ENCODE data around the gene TSPAN14. TPM values are rescaled to one million over a fixed set of nuclear protein-coding genes. Genes with fewer than 3 reads are reported as not detected.

Gene TSPAN14
- total and polyA plus RNA-seq, 4 donors: 19.9 to 36.8 (median 27.3) TPM

DNA sequence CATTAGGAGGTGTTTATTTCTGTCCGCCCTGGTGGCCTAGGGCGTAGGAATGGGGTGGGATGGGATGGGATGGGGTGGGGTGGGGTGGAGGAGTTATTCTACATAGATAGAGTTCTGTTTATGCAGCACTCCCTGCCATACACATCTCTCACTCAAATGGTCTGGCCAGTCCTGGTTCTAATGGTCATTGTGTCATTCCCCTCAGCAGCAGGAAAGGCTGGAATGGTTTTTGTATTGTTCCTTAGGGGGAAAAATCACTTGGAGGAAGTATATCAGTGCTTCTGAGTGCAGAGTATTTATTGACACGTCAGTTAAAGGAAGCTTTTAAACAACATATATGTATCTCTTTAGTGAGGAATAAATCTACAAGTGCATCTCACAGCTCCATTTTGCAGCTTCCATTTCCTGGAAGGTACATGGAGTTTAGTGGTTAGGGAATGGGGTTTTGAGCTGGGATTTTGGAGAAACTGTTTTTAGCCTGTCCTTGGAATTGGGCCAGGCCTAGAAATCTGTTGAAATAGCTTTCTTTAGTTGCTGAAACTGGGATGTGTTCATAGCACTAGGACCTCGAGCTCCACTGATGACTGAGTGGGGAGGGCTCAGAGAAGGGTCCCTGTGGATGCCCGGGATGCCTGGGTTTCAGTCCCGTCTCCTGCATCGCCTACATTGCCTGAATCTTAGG is 8.3 kb downstream of the TSPAN14 start:
- H3K4me3 ChIP-seq (ENCODE audit: low read depth in 1 of 3, low read length in 3 of 3): no peak overlapping the region
- no peaks in the 10 kb centered on the region for H3K36me3 ChIP-seq (ENCODE audit: control insufficient read depth in 4 of 4, insufficient read depth in 3 of 4, low read depth in 1 of 4, low read length in 3 of 4)
- no peaks in the 10 kb centered on the region for H3K27me3 ChIP-seq (ENCODE audit: control insufficient read depth in 4 of 4, insufficient read depth in 4 of 4, low read length in 3 of 4)
- H3K9me3 ChIP-seq (ENCODE audit: control insufficient read depth in 4 of 4, low read length in 3 of 4): no peaks in the 10 kb centered on the region
- 55% methylated on average over 7 of the region's 7 CpGs for WGBS
- no peak overlapping the region for H3K9ac ChIP-seq (ENCODE audit: low read depth in 1 of 2, low read length in 2 of 2)
- DNase-seq (ENCODE audit: low spot score): no peak
- peak overlapping the region in 1 of 2 donors; percentile 38 for H3K27ac ChIP-seq (ENCODE audit: low read depth in 1 of 2, low read length in 2 of 2)
- peaks cover 13 to 62% (median 43%) of the 10 kb centered on the region in 4 donors for H3K4me1 ChIP-seq (ENCODE audit: control insufficient read depth in 4 of 4, insufficient read depth in 4 of 4, low read length in 3 of 4)
- TF ChIP-seq, protein P1, sequence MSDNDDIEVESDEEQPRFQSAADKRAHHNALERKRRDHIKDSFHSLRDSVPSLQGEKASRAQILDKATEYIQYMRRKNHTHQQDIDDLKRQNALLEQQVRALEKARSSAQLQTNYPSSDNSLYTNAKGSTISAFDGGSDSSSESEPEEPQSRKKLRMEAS (IDR thresholded peaks at IDR 0.05): no peak
- TF ChIP-seq CTCF (IDR thresholded peaks at IDR 0.05; ENCODE audit: low read depth, low read length, missing input control): no peak
- TF ChIP-seq YY1 (IDR thresholded peaks at IDR 0.05): no peak
- no peak for TF ChIP-seq HNF4G (IDR thresholded peaks at IDR 0.05)
- TF ChIP-seq, protein P2, sequence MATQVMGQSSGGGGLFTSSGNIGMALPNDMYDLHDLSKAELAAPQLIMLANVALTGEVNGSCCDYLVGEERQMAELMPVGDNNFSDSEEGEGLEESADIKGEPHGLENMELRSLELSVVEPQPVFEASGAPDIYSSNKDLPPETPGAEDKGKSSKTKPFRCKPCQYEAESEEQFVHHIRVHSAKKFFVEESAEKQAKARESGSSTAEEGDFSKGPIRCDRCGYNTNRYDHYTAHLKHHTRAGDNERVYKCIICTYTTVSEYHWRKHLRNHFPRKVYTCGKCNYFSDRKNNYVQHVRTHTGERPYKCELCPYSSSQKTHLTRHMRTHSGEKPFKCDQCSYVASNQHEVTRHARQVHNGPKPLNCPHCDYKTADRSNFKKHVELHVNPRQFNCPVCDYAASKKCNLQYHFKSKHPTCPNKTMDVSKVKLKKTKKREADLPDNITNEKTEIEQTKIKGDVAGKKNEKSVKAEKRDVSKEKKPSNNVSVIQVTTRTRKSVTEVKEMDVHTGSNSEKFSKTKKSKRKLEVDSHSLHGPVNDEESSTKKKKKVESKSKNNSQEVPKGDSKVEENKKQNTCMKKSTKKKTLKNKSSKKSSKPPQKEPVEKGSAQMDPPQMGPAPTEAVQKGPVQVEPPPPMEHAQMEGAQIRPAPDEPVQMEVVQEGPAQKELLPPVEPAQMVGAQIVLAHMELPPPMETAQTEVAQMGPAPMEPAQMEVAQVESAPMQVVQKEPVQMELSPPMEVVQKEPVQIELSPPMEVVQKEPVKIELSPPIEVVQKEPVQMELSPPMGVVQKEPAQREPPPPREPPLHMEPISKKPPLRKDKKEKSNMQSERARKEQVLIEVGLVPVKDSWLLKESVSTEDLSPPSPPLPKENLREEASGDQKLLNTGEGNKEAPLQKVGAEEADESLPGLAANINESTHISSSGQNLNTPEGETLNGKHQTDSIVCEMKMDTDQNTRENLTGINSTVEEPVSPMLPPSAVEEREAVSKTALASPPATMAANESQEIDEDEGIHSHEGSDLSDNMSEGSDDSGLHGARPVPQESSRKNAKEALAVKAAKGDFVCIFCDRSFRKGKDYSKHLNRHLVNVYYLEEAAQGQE (IDR thresholded peaks at IDR 0.05): no peak
- TF ChIP-seq NR2F2 (IDR thresholded peaks at IDR 0.05): no peak
- TF ChIP-seq, protein P3, sequence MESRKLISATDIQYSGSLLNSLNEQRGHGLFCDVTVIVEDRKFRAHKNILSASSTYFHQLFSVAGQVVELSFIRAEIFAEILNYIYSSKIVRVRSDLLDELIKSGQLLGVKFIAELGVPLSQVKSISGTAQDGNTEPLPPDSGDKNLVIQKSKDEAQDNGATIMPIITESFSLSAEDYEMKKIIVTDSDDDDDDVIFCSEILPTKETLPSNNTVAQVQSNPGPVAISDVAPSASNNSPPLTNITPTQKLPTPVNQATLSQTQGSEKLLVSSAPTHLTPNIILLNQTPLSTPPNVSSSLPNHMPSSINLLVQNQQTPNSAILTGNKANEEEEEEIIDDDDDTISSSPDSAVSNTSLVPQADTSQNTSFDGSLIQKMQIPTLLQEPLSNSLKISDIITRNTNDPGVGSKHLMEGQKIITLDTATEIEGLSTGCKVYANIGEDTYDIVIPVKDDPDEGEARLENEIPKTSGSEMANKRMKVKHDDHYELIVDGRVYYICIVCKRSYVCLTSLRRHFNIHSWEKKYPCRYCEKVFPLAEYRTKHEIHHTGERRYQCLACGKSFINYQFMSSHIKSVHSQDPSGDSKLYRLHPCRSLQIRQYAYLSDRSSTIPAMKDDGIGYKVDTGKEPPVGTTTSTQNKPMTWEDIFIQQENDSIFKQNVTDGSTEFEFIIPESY (IDR thresholded peaks at IDR 0.05): no peak
- TF ChIP-seq JUND (IDR thresholded peaks at IDR 0.05): no peak
- no peak for TF ChIP-seq TAF1 (conservative IDR thresholded peaks at IDR 0.05)
- no peak for TF ChIP-seq ATF3 (IDR thresholded peaks at IDR 0.05)

DNA sequence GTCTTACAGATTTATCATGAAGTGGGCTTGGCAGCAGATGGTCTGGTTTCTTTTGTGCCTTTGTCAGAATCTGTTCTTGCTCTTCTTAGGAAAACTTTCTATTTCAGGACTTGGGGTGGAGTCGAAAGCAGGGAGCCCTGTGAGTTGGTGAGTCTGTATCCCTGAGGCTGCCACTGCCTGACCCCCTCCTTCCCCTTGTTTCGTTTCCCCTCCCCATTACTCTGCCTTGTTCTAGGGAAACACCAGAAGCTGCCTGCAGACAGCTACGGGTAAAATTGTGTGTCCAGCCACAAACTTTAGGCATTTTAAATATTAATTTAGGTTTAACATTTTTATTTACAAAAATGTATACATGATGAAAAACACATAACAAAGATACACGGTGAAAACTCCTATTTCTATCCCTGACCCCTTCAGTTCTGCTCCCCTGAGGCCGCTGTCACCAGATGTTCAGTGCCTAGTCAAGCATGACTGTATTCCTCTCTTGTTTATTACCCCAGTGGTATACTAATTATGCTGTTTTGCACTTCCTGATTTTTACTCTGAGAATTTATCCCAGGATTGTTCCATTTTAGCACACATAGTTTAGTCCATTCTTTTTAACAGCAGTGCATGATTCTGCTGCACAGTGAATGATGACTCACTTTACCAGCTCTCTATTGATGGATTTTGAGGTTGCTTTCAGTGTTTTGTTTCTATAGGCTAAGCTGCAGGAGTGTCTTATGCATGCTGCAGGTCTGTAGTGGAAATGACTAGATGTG is 9.1 kb downstream of the TSPAN14 start:
- WGBS: 66% methylated on average over 5 of the region's 5 CpGs
- no peak overlapping the region for H3K4me3 ChIP-seq (ENCODE audit: low read depth in 1 of 3, low read length in 3 of 3)
- no peak overlapping the region for H3K27ac ChIP-seq (ENCODE audit: low read depth in 1 of 2, low read length in 2 of 2)
- H3K9me3 ChIP-seq (ENCODE audit: control insufficient read depth in 4 of 4, low read length in 3 of 4): no peaks in the 10 kb centered on the region
- no peak overlapping the region for H3K9ac ChIP-seq (ENCODE audit: low read depth in 1 of 2, low read length in 2 of 2)
- H3K4me1 ChIP-seq (ENCODE audit: control insufficient read depth in 4 of 4, insufficient read depth in 4 of 4, low read length in 3 of 4): peaks cover 16 to 65% (median 44%) of the 10 kb centered on the region in 4 donors
- no peaks in the 10 kb centered on the region for H3K27me3 ChIP-seq (ENCODE audit: control insufficient read depth in 4 of 4, insufficient read depth in 4 of 4, low read length in 3 of 4)
- H3K36me3 ChIP-seq (ENCODE audit: control insufficient read depth in 4 of 4, insufficient read depth in 3 of 4, low read depth in 1 of 4, low read length in 3 of 4): no peaks in the 10 kb centered on the region
- TF ChIP-seq CTCF (IDR thresholded peaks at IDR 0.05; ENCODE audit: low read depth, low read length, missing input control) (no peak), JUND (IDR thresholded peaks at IDR 0.05) (no peak), FOXA2 (IDR thresholded peaks at IDR 0.05) (no peak), TAF1 (conservative IDR thresholded peaks at IDR 0.05) (no peak), SP1 (IDR thresholded peaks at IDR 0.05) (no peak), GABPA (IDR thresholded peaks at IDR 0.05 in 1 of 2, conservative IDR thresholded peaks at IDR 0.05 in 1 of 2) (no peak), YY1 (IDR thresholded peaks at IDR 0.05) (no peak), RAD21 (IDR thresholded peaks at IDR 0.05) (no peak), ATF3 (IDR thresholded peaks at IDR 0.05) (no peak), HNF4A (conservative IDR thresholded peaks at IDR 0.05) (no peak), FOXA1 (IDR thresholded peaks at IDR 0.05) (no peak), NR2F2 (IDR thresholded peaks at IDR 0.05) (no peak), HNF4G (IDR thresholded peaks at IDR 0.05) (no peak)
- TF ChIP-seq, protein P1 (IDR thresholded peaks at IDR 0.05): no peak
- no peak for DNase-seq (ENCODE audit: low spot score)
